CD4-positive, alpha-beta T cell treated with Interleukin-2 at 100 ng/mL for 4 hours (primary cell): ENCODE measurements around the gene CTRL.
"Not testable (repeated sequence)": the region's sequence is repeated elsewhere in the genome, so short reads cannot be mapped to it uniquely, and the experiment has no call there.

Source experiments
- DNase-seq: peaks from one replicate; pipeline ENCODE4 v3.0.0-alpha.2; 2020; ENCODE audit warnings: low spot score

The CTRL gene

GRCh38 chr16:67940446-67941089, 8.9 kb upstream of the CTRL start:
- DNase-seq: no peak

GRCh38 chr16:67939507-67940445, 8.1 kb upstream of the CTRL start:
- peak; percentile 16 for DNase-seq

GRCh38 chr16:67937713-67938112, 6.1 kb upstream of the CTRL start:
- DNase-seq: not testable (repeated sequence)

GRCh38 chr16:67936880-67937605, 5.4 kb upstream of the CTRL start:
- DNase-seq: peak; percentile 83

GRCh38 chr16:67936124-67936879, 4.6 kb upstream of the CTRL start, which contains the start of gene PSMB10:
Gene PSMB10, minus strand, starts transcription at chr16:67936850. Its CDS starts 101 bp downstream, at chr16:67936749.
- peak; percentile 31 for DNase-seq

- DNase-seq: peak; percentile 97
Measured at GRCh38 chr16:67935402-67936123, 3.9 kb upstream of the CTRL start.

- DNase-seq: no peak
Measured at GRCh38 chr16:67935101-67935401, 3.4 kb upstream of the CTRL start.

GRCh38 chr16:67934306-67935100, 2.8 kb upstream of the CTRL start:
- no peak for DNase-seq

GRCh38 chr16:67933805-67934204, 2.1 kb upstream of the CTRL start:
- DNase-seq: no peak

GRCh38 chr16:67932462-67932840, 789 bp upstream of the CTRL start:
- no peak for DNase-seq

GRCh38 chr16:67930678-67931211, 917 bp downstream of the CTRL start:
- no peak for DNase-seq

GRCh38 chr16:67930191-67930590, 1.5 kb downstream of the CTRL start:
- no peak for DNase-seq

- peak; percentile 81 for DNase-seq
Measured at GRCh38 chr16:67928561-67929364, 2.9 kb downstream of the CTRL start.

GRCh38 chr16:67928147-67928546, 3.5 kb downstream of the CTRL start:
- DNase-seq: no peak

- DNase-seq: no peak
Measured at GRCh38 chr16:67927131-67927941, 4.3 kb downstream of the CTRL start.

- no peak for DNase-seq
Measured at GRCh38 chr16:67926181-67926750, 5.4 kb downstream of the CTRL start.

GRCh38 chr16:67924140-67924906, 7.3 kb downstream of the CTRL start:
- DNase-seq: no peak
